OCI-LY7 (cell line): ENCODE results near the gene POR. TPM values are rescaled to one million over a fixed set of nuclear protein-coding genes. Genes with fewer than 3 reads are reported as not detected.

Experiments used
- BruUV-seq: library from RNA; stranded (reverse); fragments of 400-500 nt; replicated peaks from 2 replicates; lab custom pipeline; 2021; lab: Mats Ljungman, UMichigan
- CTCF ChIA-PET: fragments of 300-600 bp; sonication (Branson Sonifier 250); formaldehyde crosslinking; loops from one replicate; lab custom pipeline; 2022; ENCODE audit warnings: antibody characterized with exemption; ENCODE audit not compliant: unreplicated experiment; lab: Charles Lee
- POLR2A ChIA-PET: fragments of 300-600 bp; sonication (Branson Sonifier 250); formaldehyde crosslinking; loops from one replicate; lab custom pipeline; 2022; ENCODE audit warnings: antibody characterized with exemption; lab: Charles Lee
- DNase-seq: peaks from one replicate; pipeline ENCODE4 v3.0.0-alpha.2; 2015; ENCODE audit warnings: low spot score
- H2AFZ ChIP-seq: fragments of 200-600 bp; sonication (generic), shearing (Covaris generic); 2 replicates; pipeline ENCODE4 v1.6.1; 2014; ENCODE audit warnings: mild to moderate bottlenecking, antibody characterized with exemption, low read length, moderate library complexity
- H3K27ac ChIP-seq: fragments of 200-600 bp; sonication (generic); 2 replicates; pipeline ENCODE4 v1.5.1; 2014; ENCODE audit warnings: mixed run types, low read depth, mild to moderate bottlenecking, moderate library complexity, low read length, inconsistent platforms; ENCODE audit not compliant: poor library complexity, severe bottlenecking
- H3K36me3 ChIP-seq: fragments of 200-600 bp; sonication (generic); 2 replicates; pipeline ENCODE4 v1.6.1; 2014; ENCODE audit warnings: mild to moderate bottlenecking, antibody characterized with exemption, low read length, moderate library complexity, mixed read lengths; ENCODE audit not compliant: insufficient read depth
- H3K4me1 ChIP-seq: fragments of 200-600 bp; sonication (generic); 2 replicates; pipeline ENCODE4 v1.5.1; 2014; ENCODE audit warnings: mild to moderate bottlenecking, low read length; ENCODE audit not compliant: insufficient read depth, poor library complexity, severe bottlenecking
- H3K4me2 ChIP-seq: fragments of 200-600 bp; sonication (generic); 2 replicates; pipeline ENCODE4 v1.6.1; 2014; ENCODE audit warnings: mild to moderate bottlenecking, low read length
- H3K4me3 ChIP-seq: fragments of 200-600 bp; sonication (generic); 2 replicates; pipeline ENCODE4 v1.5.1; 2014; ENCODE audit warnings: mild to moderate bottlenecking, low read depth, low read length; ENCODE audit not compliant: poor library complexity, severe bottlenecking
- H3K79me2 ChIP-seq: fragments of 200-600 bp; sonication (generic); 2 replicates; pipeline ENCODE4 v1.6.1; 2016; ENCODE audit warnings: low read depth, mild to moderate bottlenecking, low read length, moderate library complexity, mixed read lengths; ENCODE audit not compliant: insufficient read depth
- H3K9me2 ChIP-seq: fragments of 200-600 bp; sonication (generic); 2 replicates; pipeline ENCODE4 v1.6.1; 2016; ENCODE audit warnings: mild to moderate bottlenecking, low read length, mixed read lengths; ENCODE audit not compliant: insufficient read depth
- H3K9me3 ChIP-seq: fragments of 200-600 bp; sonication (generic); 2 replicates; pipeline ENCODE4 v1.6.1; 2014; ENCODE audit warnings: mild to moderate bottlenecking, mixed run types, low read length, mixed read lengths
- H4K20me1 ChIP-seq: fragments of 200-600 bp; sonication (generic); 2 replicates; pipeline ENCODE4 v1.6.1; 2014; ENCODE audit warnings: mild to moderate bottlenecking, antibody characterized with exemption, low read length, moderate library complexity, mixed read lengths; ENCODE audit not compliant: insufficient read depth
- EZH2phosphoT487 ChIP-seq: fragments of 200-600 bp; sonication (generic); IDR thresholded peaks from 2 replicates; pipeline ENCODE4 v1.6.1; 2018; ENCODE audit warnings: low read depth, borderline replicate concordance, mild to moderate bottlenecking, mixed run types, antibody characterized with exemption, low read length, moderate library complexity, mixed read lengths
- intact Hi-C: fragments of 100-400 bp; cut with micrococcal nuclease; formaldehyde crosslinking; loops from one replicate; pipeline ENCODE4 v1.10.0; 2022; ENCODE audit not compliant: unreplicated experiment
- total RNA-seq, 2 experiments: library from RNA; depleted of rRNA in 1 of 2; stranded (reverse); fragments of >200 nt in 1 of 2; shearing (Covaris generic) in 1 of 2; gene quantifications; 2 replicates each; pipeline ENCODE4 v1.2.3, GENCODE V29; 2014 to 2022
- TF ChIP-seq, protein P1 (sequence below): fragments of 200-600 bp; sonication (generic); conservative IDR thresholded peaks from 2 replicates; pipeline ENCODE4 v1.5.1; 2014; ENCODE audit warnings: mild to moderate bottlenecking, antibody characterized with exemption, low read length, moderate library complexity, mixed read lengths

The POR gene
- total RNA-seq, 2 experiments from 2014 or later = 41.5 to 45.2 TPM

DNA sequence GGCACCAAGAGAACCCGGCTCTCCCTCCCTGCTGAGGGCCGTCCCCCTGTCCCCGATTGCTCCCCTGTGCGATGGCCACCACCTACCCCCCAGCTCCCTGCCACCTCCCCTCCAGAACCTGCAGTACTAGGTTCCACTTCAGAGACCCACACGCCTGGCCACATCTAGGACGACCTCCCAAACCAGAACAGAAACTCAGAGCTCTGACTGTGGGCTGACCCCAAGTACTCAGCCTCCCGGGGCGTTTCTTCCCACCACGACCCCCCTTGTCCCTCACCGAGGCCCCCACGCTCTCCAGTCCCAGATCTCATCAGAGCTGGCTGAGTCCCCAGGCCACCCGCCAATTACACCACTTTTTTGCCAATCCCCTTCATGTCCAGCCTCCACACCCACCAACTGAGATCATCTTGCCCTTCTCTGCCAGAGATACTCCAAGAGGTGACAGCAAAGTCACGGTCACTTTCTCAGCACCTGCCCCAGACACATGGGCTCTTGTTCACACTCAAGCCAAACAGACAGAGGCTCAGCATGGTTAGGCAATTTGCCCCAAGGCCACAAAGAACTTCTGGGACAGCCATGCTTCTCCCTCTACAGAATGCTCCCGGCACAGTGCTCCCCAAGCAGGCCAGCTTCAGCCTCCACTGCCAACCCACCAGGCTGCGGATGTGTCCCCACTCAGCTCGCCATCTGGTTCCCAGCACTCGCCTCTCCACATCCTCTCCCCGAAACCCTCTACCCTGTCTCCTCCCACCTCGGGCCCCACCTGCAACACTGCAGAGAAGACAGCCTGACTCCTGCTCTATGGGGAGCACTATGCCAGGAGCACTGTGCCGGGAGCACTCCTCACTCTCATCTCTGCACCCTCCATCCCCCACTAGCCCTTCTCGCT is 74.8 kb downstream of the POR start:
- DNase-seq = no peak
- ChIA-PET CTCF (interaction anchor here (1.5 kb wide), 1 partner anchor 14 kb away, joined by 4 read pairs; no protein-coding TSS in a partner anchor), POLR2A (no interaction called here)
- H3K9me2 ChIP-seq = no peaks in the 10 kb centered on the region
- H3K4me2 ChIP-seq = no peak overlapping the region
- H3K9me3 ChIP-seq = no peaks in the 10 kb centered on the region
- H2AFZ ChIP-seq = no peak overlapping the region
- peaks cover 1% of the 10 kb centered on the region for H3K4me1 ChIP-seq
- no peaks in the 10 kb centered on the region for H3K79me2 ChIP-seq
- intact Hi-C loops = no loop called here
- TF ChIP-seq EZH2phosphoT487 = no peak
- TF ChIP-seq, protein P1, sequence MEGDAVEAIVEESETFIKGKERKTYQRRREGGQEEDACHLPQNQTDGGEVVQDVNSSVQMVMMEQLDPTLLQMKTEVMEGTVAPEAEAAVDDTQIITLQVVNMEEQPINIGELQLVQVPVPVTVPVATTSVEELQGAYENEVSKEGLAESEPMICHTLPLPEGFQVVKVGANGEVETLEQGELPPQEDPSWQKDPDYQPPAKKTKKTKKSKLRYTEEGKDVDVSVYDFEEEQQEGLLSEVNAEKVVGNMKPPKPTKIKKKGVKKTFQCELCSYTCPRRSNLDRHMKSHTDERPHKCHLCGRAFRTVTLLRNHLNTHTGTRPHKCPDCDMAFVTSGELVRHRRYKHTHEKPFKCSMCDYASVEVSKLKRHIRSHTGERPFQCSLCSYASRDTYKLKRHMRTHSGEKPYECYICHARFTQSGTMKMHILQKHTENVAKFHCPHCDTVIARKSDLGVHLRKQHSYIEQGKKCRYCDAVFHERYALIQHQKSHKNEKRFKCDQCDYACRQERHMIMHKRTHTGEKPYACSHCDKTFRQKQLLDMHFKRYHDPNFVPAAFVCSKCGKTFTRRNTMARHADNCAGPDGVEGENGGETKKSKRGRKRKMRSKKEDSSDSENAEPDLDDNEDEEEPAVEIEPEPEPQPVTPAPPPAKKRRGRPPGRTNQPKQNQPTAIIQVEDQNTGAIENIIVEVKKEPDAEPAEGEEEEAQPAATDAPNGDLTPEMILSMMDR = no peak
- no peaks in the 10 kb centered on the region for H4K20me1 ChIP-seq
- no peak overlapping the region for H3K27ac ChIP-seq
- H3K4me3 ChIP-seq = no peak overlapping the region
- BruUV-seq = no TSS peak
- H3K36me3 ChIP-seq = peaks cover 13% of the 10 kb centered on the region; the same call in 1 of the 2 replicates

DNA sequence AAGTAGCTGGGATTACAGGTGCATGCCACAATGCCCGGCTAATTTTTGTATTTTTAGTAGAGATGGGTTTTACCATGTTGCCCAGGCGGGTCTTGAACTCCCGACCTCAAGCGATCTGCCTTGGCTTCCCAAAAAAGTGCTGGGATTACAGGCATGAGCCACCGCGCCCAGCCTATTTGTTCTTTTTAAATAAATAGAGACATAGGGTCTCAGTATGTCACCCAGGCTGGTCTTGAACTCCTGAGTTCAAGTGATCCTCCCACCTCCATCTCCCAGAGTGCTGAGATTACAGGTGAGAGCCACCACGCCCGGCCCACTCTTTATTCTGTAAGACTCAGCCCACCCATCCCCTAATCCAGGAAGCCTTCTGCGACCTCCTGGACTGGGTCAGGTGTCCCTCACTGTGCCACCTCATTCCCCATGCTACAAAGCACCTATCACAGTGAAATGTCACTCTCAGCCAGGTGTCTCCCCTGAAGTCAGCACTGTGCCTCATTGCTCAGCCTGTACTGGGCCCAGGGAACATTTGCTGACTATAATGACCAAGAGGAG is 76.7 kb downstream of the POR start:
- CTCF ChIA-PET = no interaction called here
- BruUV-seq = no TSS peak
- no peak overlapping the region for H3K27ac ChIP-seq
- H3K4me3 ChIP-seq = no peak overlapping the region
- POLR2A ChIA-PET = no interaction called here
- no peaks in the 10 kb centered on the region for H3K9me3 ChIP-seq
- H3K4me2 ChIP-seq = no peak overlapping the region
- H4K20me1 ChIP-seq = no peaks in the 10 kb centered on the region
- no peaks in the 10 kb centered on the region for H3K79me2 ChIP-seq
- DNase-seq = no peak
- H3K9me2 ChIP-seq = no peaks in the 10 kb centered on the region
- no peak for TF ChIP-seq EZH2phosphoT487
- TF ChIP-seq, protein P1 = no peak
- H3K36me3 ChIP-seq = no peaks in the 10 kb centered on the region
- H3K4me1 ChIP-seq = peaks cover 5% of the 10 kb centered on the region
- H2AFZ ChIP-seq = no peak overlapping the region
- intact Hi-C loops = no loop called here
